HG03520 (cell line): ENCODE results near the gene PLCXD1.
"Not testable (repeated sequence)": the region's sequence is repeated elsewhere in the genome, so short reads cannot be mapped to it uniquely, and the experiment has no call there.

Experiments
- ATAC-seq: cut with Tn5 transposase; IDR thresholded peaks from one replicate; pipeline ENCODE4 v1.9.1; 2021; ENCODE audit warnings: mild to moderate bottlenecking, moderate library complexity; ENCODE audit not compliant: unreplicated experiment

Gene PLCXD1

DNA sequence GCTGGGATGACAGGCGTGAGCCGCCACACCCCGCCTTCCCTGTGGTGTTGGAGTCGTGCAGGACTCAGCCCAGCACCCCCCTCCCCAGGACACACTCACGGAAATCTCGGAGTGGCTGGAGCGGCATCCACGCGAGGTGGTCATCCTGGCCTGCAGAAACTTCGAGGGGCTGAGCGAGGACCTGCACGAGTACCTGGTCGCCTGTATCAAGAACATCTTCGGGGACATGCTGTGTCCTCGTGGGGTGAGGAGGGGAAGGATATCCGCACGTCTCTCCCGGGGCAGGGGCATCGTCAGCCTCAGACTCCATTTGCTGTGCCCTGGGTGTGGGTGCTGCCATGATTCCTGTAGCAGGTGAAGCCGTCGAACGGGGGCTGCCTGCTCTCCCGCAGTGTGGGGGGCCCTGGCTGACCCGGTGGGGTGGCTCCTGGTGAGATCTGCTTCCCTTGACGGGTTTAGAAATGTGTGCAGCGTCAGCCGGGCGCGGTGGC, 10.3 kb downstream of the PLCXD1 start:
- ATAC-seq: no peak

DNA sequence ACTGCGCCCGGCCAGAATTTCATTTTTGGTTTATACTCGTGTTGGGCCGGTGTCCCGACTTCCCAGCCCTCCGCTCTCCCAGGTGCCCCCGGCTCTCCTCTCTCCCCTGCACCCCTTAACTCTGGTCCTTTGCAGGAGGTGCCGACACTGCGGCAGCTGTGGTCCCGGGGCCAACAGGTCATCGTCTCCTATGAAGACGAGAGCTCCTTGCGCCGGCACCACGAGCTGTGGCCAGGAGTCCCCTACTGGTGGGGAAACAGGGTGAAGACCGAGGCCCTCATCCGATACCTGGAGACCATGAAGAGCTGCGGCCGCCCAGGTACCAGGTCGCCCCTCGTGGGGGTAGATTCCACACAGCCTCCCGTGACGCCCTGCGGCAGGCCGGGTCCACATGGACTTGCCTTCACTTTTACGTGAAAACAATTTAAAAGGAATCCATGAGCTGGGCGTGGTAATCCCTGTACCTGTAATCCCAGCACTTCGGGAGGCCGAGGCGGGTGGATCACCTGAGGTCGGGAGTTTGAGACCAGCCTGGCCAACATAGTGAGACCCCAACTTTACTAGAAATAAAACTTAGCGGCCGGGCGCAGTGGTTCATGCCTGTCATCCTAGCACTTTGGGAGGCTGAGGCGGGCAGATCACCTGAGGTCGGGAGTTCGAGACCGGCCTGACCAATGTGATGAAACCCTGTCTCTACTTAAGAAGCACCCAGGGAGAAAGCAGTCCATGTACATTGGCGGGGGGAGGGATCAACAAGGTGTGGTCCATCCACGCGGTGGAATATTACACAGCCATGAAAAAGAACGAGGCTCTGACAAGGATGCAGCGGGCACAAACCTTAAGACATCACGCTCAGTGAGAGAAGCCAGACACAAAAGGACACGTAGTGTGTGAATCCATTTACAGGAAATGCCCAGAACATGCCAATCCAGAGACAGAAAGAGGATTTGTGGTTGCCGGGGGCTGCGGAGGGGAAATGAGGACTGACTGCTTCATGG, 12.0 kb downstream of the PLCXD1 start:
- no peak for ATAC-seq

DNA sequence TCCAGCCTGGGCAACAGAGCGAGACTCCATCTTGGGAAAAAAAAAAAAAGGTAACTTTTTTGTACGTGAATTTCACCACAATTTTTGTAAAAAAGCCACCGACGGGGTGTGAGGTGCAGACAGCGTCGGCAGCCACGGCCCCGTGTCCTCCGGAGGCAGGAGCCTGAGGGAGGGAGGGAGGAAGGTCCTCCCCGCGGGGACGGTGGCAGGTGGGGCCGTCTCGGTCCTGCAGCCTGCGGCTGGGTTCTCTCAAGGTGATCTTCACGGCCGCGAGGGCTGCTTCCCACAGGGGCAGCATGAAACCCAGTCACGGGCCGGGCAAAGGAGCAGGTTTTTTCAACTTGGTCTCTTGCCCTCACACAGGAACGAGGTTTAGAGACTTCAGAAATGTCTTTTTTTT, 14.0 kb downstream of the PLCXD1 start:
- ATAC-seq: no peak

DNA sequence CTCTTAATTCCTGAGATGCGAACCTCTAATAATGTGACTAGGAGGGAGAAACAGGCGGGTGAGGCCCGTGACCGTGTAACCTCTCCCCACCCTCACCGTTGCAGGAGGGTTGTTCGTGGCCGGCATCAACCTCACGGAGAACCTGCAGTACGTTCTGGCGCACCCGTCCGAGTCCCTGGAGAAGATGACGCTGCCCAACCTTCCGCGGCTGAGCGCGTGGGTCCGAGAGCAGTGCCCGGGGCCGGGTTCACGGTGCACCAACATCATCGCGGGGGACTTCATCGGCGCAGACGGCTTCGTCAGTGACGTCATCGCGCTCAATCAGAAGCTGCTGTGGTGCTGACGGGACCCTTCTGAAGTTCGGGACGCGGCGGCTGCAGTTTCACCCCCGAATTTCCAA, 17.8 kb downstream of the PLCXD1 start:
- no peak for ATAC-seq

DNA sequence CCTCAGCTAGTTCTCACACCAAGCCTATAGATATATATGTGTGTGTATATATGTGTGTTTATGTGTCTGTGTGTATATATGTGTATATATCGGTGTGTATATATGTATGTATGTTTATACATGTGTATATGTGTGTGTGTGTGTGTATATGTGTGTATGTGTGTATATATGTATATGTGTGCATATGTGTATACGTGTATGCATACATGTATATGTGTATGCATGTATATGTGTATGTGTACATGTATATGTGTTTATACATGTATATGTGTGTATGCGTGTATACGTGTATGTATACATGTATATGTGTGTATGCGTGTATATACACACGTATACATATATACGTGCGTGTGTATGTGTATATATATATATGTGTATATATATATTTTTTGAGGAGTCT, 19.2 kb downstream of the PLCXD1 start:
- ATAC-seq: no peak

DNA sequence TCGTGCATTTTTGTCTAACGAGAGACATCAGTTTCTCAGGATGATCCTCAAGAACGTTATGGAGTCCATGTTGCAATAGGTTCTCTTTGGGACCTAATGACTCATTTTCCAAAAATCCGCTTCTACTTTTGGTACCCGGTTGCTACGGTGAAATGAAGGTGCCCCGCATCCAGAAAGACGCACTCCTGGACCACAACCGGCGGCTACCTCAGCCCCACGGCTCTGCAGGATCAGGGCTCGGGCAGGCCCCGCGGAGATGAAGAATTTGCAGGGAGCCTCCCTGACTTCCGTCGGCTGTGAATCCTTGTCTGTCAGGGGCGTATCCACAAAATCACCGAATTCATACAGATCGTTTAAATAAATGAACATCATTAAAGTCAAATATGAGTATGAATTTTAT, 21.8 kb downstream of the PLCXD1 start:
- no peak for ATAC-seq

DNA sequence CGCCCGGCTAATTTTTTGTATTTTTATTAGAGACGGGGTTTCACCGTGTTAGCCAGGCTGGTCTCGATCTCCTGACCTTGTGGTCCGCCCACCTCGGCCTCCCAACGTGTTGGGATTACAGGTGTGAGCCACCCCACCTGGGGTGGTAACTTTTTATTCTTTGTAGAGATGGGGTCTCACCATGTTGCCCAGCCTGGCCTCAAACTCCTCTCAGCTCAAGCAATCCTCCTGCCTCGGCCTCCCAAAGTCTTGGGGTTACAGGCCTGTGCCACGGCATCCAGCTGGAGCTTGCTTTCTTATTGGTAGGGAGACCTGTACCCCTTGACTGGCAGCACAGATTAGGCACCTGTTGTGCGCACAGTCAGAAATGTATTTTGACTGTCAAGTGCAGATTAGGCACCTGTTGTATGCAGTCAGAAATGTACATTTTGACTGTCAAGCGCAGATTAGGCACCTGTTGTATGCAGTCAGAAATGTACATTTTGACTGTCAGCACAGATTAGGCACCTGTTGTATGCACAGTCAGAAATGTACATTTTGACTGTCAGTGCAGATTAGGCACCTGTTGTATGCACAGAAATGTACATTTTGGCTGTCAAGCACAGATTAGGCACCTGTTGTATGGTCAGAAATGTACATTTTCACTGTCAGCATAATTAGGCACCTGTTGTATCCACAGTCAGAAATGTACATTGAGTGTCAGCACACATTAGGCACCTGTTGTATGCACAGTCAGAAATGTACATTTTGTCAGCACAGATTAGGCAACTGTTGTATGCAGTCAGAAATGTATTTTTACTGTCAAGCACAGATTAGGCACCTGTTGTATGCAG, 24.8 kb downstream of the PLCXD1 start:
- not testable (repeated sequence) for ATAC-seq

DNA sequence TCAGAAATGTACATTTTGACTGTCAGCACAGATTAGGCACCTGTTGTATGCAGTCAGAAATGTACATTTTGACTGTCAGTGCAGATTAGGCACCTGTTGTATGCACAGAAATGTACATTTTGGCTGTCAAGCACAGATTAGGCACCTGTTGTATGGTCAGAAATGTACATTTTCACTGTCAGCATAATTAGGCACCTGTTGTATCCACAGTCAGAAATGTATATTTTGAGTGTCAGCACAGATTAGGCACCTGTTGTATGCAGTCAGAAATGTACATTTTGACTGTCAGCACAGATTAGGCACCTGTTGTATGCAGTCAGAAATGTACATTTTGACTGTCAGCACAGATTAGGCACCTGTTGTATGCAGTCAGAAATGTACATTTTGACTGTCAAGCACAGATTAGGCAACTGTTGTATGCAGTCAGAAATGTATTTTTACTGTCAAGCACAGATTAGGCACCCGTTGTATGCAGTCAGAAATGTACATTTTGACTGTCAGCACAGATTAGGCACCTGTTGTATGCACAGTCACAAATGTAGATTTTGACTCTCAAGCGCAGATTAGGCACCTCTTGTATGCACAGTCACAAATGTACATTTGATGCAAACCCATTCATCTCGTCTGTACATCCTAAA, 25.6 kb downstream of the PLCXD1 start:
- ATAC-seq: not testable (repeated sequence)

DNA sequence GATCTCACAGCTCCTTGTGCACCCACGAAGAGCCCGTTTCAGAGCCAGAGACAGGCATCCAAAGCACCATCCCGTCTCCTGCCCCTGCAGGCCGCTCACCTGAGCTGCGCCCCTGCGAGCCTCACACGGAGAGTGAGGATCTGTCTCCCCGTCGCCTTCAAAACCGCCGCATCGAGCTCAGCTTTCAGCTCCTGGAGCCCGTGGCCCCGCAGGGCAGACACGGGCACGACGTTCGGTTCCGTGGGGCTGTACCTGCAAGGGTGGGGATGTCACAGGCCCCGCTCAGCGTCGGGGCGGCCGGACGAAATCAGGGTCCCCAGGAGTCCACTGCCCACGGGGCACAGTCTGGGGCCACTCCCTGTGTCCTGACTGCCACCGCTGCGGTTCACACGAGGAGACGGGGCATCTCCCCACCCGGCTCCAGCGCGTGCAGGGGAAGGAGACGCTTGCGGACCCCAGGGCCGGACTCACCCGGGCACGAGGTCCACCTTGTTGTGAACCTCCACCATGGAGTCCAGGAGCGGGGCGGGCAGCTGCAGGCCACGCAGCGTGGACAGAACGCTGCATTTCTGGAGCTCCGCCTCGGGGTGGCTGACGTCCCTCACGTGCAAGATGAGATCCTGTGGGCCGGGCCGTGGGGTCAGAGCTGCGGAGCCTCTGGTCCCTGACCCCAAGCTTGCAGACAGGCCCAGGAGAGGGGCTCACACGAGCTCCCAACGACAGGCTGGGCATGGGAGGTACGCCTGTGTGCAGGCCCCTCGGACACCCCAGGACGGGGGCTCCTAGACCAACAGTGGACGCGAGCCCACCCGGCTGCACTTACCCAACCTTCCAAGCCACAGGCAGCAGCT, 26.3 kb downstream of the PLCXD1 start:
- ATAC-seq: no peak

DNA sequence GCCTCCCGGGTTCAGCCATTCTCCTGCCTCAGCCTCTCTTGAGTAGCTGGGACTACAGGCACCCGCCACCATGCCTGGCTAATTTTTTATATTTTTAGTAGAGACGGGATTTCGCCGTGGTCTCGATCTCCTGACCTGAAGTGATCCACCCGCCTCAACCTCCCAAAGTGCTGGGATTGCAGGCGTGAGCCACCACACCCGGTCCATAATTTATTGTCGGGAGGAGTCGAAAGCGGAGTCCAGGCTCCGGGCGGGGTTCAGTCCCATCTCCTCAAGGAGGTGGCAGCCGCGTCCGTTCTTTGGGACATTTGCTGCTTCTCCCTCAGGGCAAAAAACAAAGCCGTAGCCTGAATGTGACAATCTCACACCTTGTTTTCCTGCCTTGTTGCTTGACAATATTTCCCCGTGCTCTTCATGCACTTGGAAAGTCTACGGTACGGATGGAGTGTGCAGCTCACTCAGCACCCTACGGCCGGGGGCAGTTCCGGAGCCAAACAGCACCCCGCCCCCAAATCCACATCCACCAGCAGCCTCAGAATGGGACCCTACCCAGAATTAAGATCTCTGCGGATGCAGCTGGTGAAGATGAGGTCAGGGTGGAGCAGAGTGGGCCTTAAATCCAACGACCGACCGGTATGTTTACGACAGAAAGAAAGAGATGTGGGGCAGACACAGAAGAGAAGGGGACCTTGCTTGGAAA, 27.8 kb downstream of the PLCXD1 start:
- no peak for ATAC-seq

DNA sequence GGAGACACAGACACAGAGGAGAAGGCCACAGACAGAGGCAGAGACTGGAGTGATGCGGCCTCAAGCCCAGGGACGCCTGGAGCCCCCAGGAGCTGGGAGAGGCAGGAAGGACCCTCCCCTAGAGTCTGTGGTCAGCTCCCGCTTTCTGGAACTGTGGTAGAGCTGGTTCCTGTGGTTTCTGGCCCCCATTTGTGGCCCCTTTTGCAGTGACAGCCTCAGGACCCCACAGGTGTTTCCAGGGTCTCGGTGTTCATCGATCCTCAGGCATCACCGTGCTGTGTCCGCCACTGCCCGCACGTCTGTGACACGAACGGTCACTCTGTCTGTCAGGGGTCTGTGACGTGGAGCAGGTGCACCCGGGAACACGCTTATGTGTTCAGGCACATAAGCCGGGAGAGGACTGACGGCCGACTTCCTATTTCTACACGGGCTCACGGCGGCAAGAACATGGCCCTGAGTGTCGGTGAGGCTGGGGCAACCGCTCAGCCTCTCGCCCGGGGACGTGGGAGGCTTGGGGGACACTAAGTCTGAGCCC, 29.5 kb downstream of the PLCXD1 start:
- ATAC-seq: no peak

DNA sequence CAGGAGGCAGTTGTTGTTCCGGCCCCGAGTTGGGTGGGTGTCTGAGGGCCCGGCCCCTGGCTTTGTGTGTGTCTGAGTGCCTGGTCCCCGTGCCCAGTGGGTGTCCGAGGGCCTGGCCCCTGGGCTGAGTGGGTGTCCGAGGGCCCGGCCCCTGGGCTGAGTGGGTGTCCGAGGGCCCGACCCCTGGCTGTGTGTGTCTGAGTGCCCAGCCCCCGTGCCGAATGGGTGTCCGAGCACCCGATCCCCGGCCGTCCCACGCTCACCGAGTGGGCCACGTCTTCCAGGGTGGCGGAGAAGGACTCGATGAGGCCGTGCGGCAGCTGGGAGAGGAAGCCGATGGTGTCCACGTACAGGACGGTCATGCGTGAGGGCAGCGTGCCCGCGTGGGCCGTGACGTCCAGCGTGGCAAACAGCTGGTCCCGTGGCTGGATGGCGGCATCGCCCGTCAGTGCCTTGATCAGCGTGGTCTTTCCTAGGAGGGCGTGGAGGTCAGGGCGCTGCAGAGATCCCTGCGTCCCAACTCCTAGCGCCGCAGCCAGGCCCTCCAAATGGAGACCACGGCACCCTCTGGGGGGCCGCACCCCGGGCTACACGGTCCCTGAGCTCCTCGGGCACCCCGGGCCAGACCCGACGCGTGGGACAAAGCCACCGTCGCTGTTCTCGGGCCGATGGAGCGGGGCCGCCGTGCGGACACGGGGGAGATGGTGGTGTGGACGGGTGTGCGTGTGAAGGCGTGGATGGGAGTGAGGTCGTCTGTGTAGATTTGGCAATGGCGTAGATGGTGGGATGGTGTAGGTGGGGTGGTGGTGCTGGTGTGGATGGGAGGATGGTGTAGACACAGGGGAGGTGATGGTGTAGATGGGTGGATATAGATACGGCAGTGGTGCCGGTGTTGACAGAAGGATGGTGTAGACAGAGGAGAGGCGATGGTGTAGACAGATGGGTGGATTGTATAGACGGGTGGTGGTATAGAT, 30.3 kb downstream of the PLCXD1 start:
- no peak for ATAC-seq

DNA sequence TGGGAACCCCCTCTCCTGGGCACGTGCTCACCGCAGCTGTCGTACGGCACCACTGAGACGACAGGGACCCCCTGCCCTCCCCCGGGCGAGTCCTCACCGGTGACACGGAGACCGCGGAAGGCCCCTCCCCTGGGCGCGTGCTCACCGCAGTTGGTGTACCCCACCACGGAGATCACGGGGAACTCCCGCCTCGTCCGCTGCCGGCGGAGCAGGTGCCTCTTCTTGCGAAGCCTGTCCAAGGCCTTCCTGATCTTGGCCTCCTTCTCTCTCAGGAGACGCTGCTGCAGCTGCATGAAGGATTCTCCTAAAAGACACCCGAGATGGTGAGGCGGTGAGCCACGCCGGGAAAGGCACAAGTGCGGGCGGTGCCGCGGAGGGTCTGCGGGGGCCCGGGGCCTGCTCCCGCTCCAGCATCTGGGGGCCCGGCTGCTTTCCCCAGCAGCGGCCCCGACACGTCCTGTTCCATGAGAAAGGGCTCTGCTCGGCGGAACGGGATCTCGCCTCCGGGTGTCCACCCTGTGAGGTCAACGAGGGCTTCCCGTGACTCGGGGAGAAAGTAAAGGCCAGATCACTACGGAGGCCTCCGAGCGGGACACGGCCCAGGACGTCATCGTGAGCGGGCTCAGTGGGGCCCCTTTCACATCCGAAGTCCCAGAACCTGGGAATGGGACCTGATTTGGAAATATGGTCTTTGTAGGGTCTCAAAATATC, 31.6 kb downstream of the PLCXD1 start:
- ATAC-seq: no peak

DNA sequence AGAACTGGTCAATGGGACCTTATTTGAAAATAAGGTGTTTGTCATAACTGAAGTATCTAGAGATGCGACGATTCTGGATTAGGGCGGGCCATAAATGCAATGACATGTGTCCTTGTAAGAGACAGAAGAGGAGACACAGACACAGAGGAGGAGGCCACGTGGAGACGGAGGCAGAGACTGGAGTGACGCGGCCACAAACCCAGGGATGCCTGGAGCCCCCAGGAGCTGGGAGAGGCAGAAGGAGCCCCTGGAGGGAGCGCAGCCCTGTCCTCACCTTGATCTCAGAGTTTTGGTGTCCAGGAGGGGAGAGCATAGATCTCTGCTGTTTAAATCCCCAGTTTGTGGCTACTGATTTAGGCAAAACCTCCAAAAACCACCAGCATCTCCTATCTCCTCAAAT, 32.4 kb downstream of the PLCXD1 start:
- no peak for ATAC-seq

DNA sequence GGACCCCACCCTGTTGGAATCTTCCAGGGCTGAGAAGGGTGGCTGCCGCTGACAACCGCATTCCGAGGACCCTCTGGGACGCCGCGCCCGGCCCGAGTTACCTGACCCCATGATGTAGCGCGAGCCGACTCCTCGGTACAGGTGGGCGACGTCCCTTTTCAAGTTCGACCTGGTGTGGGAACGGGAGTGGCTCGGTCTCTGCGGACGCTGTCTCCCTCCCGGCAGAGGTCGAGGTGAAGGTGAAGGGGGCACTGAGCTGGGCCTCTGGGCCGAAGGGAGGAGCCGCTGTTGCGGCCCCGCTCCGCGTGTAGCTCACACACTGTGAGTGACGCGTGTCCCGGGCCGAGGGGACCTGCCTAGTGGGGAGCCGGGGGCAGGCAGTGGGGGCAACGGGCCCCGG, 32.9 kb downstream of the PLCXD1 start:
- ATAC-seq: no peak

DNA sequence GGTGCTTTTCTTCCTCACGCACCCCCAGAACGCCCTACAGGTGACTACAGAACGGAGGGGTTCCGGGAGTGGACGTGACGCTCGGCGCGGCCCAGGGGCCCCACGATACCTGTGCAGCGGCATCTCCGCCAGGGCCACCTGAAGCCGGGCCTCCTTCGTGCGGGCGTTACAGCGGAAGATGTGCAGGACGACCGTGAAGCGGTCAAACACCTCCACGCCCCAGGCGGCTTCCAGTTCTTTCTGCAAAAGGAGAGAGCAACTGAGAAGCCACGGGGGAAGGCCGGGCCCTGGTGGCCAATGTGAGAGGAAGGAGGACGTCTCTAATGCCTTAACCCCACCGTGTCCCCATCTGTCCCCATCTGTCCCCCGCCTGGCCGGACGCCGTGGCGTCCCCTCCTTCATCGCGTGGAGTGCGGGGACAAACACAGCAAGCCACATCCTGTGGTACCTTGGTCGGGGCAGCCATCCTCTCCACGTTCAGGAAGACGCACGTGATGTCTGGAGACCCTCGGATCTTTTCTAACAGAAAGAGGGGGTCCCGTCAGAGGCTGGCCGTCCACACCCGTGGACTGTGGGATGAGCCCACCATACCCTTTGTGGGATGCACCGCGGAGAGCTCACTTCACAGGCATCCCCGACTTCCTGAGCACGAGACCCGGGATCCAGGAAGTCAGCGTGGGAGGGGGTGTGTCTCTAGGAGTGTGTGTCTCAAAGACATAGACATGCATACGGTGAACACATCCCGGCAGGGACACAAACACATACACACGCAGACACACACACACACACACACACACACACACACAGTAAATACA, 33.8 kb downstream of the PLCXD1 start:
- ATAC-seq: no peak
